ENCODE data around the gene CENPX. TPM values are rescaled to one million over a fixed set of nuclear protein-coding genes. Genes with fewer than 3 reads are reported as not detected.

Gene CENPX
- total and polyA plus RNA-seq, 8 donors = 14.0 to 62.4 (median 19.8) TPM

- 86 to 91% methylated on average over 13 to 20 of the region's 20 CpGs for WGBS, 2 donors
- no peak for ATAC-seq
- intact Hi-C loops (cut with DNase I) = loop anchor here in 1 of 3 donors (10.0 kb wide), 1 partner anchor 57 kb away; no protein-coding TSS in a partner anchor
- Histone ChIP-seq H3K4me3 (no peak overlapping the region), H3K27me3 (no peaks in the 10 kb centered on the region), H3K9me3 (no peaks in the 10 kb centered on the region), H3K4me1 (no peaks in the 10 kb centered on the region), H3K36me3 (no peaks in the 10 kb centered on the region), H3K27ac (no peak overlapping the region)
- DNase-seq = no peak
- TF ChIP-seq CTCF (IDR thresholded peaks at IDR 0.05) = no peak
- no peak for FAIRE-seq
Observed at GRCh38 chr17:82012261-82012639, 10.4 kb downstream of the CENPX start.

GRCh38 chr17:82011617-82012187, 11.0 kb downstream of the CENPX start:
- WGBS, 2 donors = 95 to 96% methylated on average over 17 to 19 of the region's 19 CpGs
- intact Hi-C loops (cut with DNase I) = loop anchor here in 1 of 3 donors (10.0 kb wide), 1 partner anchor 57 kb away; no protein-coding TSS in a partner anchor

GRCh38 chr17:82010575-82011525, 11.8 kb downstream of the CENPX start:
- no peaks in the 10 kb centered on the region for H3K36me3 ChIP-seq
- TF ChIP-seq CTCF (IDR thresholded peaks at IDR 0.05) = no peak
- no peak overlapping the region for H3K4me3 ChIP-seq
- FAIRE-seq (no peak), DNase-seq (no peak), ATAC-seq (no peak)
- intact Hi-C loops (cut with DNase I) = loop anchor here in 1 of 3 donors (10.0 kb wide), 1 partner anchor 56 kb away; no protein-coding TSS in a partner anchor
- 93% methylated on average over 38 to 39 of the region's 39 CpGs for WGBS, 2 donors
- no peaks in the 10 kb centered on the region for H3K9me3 ChIP-seq
- no peaks in the 10 kb centered on the region for H3K27me3 ChIP-seq
- H3K4me1 ChIP-seq = no peaks in the 10 kb centered on the region
- H3K27ac ChIP-seq = no peak overlapping the region

More at GRCh38 chr17:82011617-82012187, 11.0 kb downstream of the CENPX start:
- Histone ChIP-seq H3K27me3 (no peaks in the 10 kb centered on the region), H3K36me3 (no peaks in the 10 kb centered on the region), H3K4me3 (no peak overlapping the region), H3K4me1 (no peaks in the 10 kb centered on the region), H3K9me3 (no peaks in the 10 kb centered on the region), H3K27ac (no peak overlapping the region)
- ATAC-seq (no peak), FAIRE-seq (no peak), DNase-seq (no peak)
- TF ChIP-seq CTCF (IDR thresholded peaks at IDR 0.05) = no peak

DNA sequence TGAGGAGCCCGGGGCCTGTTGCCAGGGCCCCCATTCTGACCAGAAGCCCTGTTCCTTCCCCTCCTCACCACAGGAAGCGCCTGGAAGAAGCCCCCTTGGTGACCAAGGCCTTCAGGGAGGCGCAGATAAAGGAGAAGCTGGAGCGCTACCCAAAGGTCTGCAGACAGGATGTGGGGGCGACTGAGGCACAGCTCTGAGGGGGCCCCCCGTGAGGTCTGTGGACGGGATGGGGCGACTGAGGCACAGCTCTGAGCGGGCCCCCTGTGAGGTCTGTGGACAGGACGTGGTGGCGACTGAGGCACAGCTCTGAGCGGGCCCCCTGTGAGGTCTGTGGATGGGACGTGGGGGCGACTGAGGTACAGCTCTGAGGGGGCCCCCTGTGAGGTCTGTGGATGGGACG, 13.3 kb downstream of the CENPX start:
- no peak for FAIRE-seq
- intact Hi-C loops (cut with DNase I) = no loop called here
- TF ChIP-seq CTCF (IDR thresholded peaks at IDR 0.05) = no peak
- no peak for DNase-seq
- H3K9me3 ChIP-seq = no peaks in the 10 kb centered on the region
- no peaks in the 10 kb centered on the region for H3K4me1 ChIP-seq
- H3K27me3 ChIP-seq = no peaks in the 10 kb centered on the region
- ATAC-seq = no peak
- no peaks in the 10 kb centered on the region for H3K36me3 ChIP-seq
- WGBS, 2 donors = 91 to 92% methylated on average over 14 to 15 of the region's 15 CpGs
- no peak overlapping the region for H3K4me3 ChIP-seq
- H3K27ac ChIP-seq = no peak overlapping the region
